Upper lobe of right lung (tissue), 1 donor: Measurements from ENCODE around the gene LGALS3BP. TPM values are rescaled to one million over a fixed set of nuclear protein-coding genes. Genes with fewer than 3 reads are reported as not detected.
A peak's percentile ranks its signal among the peaks of the same experiment; 100 is the strongest.

ENCODE experiments used
- ATAC-seq: fragments of 200-7000 bp; cut with Tn5 transposase; one replicate; pipeline ENCODE4 v1.9.1; 2020; ENCODE audit warnings: mild to moderate bottlenecking, moderate library complexity
- DNase-seq: peaks from one replicate; pipeline ENCODE4 v3.0.0-alpha.2; 2020
- H3K27ac ChIP-seq: fragments of 200-600 bp; one replicate; pipeline ENCODE4 v1.8.0; 2022
- H3K27me3 ChIP-seq: fragments of 200-600 bp; one replicate; pipeline ENCODE4 v1.8.0; 2022; ENCODE audit warnings: mild to moderate bottlenecking
- H3K36me3 ChIP-seq: fragments of 200-600 bp; one replicate; pipeline ENCODE4 v1.8.0; 2022
- H3K4me1 ChIP-seq: fragments of 200-600 bp; one replicate; pipeline ENCODE4 v1.8.0; 2022
- H3K4me3 ChIP-seq: fragments of 200-600 bp; one replicate; pipeline ENCODE4 v1.8.0; 2022; ENCODE audit warnings: mild to moderate bottlenecking
- H3K9me3 ChIP-seq: fragments of 200-600 bp; one replicate; pipeline ENCODE4 v1.8.0; 2022
- intact Hi-C: fragments of 100-400 bp; cut with DNase I; formaldehyde crosslinking; loops from one replicate; pipeline ENCODE4 v1.11.0; 2022
- total RNA-seq: library from RNA; stranded (reverse); fragmentation: NEBNext Ultra II Directional; extraction: Animal tissue kit (Norgen Biotek cat#: 25700); gene quantifications from one replicate; pipeline ENCODE4 v1.2.1, GENCODE V29; 2021
- TF ChIP-seq, protein P1 (sequence below): fragments of 200-600 bp; IDR thresholded peaks from one replicate; pipeline ENCODE4 v1.8.0; 2022; ENCODE audit warnings: antibody characterized with exemption
- donor health status: DM: no; HTN: yes; CAD: no; lungs with severe emphysema.

Gene LGALS3BP
- total RNA-seq, 1 donor from 2014 or later = 405 TPM

GRCh38 chr17:78953356-78954350, 26.1 kb downstream of the LGALS3BP start:
- no peak for ATAC-seq
- DNase-seq = no peak
- intact Hi-C loops = no loop called here
- TF ChIP-seq, protein P1, sequence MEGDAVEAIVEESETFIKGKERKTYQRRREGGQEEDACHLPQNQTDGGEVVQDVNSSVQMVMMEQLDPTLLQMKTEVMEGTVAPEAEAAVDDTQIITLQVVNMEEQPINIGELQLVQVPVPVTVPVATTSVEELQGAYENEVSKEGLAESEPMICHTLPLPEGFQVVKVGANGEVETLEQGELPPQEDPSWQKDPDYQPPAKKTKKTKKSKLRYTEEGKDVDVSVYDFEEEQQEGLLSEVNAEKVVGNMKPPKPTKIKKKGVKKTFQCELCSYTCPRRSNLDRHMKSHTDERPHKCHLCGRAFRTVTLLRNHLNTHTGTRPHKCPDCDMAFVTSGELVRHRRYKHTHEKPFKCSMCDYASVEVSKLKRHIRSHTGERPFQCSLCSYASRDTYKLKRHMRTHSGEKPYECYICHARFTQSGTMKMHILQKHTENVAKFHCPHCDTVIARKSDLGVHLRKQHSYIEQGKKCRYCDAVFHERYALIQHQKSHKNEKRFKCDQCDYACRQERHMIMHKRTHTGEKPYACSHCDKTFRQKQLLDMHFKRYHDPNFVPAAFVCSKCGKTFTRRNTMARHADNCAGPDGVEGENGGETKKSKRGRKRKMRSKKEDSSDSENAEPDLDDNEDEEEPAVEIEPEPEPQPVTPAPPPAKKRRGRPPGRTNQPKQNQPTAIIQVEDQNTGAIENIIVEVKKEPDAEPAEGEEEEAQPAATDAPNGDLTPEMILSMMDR = no peak
- H3K4me1 ChIP-seq = no peaks in the 10 kb centered on the region
- no peaks in the 10 kb centered on the region for H3K36me3 ChIP-seq
- no peak overlapping the region for H3K4me3 ChIP-seq
- H3K9me3 ChIP-seq = no peaks in the 10 kb centered on the region
- H3K27me3 ChIP-seq = no peaks in the 10 kb centered on the region
- H3K27ac ChIP-seq = no peak overlapping the region

- no peak for DNase-seq
- no peak overlapping the region for H3K27ac ChIP-seq
These were observed 27.0 kb downstream of the LGALS3BP start for GRCh38 chr17:78952706-78953105.

GRCh38 chr17:78951967-78952551, 27.7 kb downstream of the LGALS3BP start:
- TF ChIP-seq, protein P1 = no peak
- DNase-seq = no peak
- Histone ChIP-seq H3K4me3 (no peak overlapping the region), H3K9me3 (no peaks in the 10 kb centered on the region), H3K27ac (no peak overlapping the region), H3K4me1 (no peaks in the 10 kb centered on the region), H3K36me3 (no peaks in the 10 kb centered on the region), H3K27me3 (no peaks in the 10 kb centered on the region)
- ATAC-seq = peak; percentile 24
- intact Hi-C loops = no loop called here

More at GRCh38 chr17:78952706-78953105, 27.0 kb downstream of the LGALS3BP start:
- TF ChIP-seq, protein P1 = no peak
- Histone ChIP-seq H3K27me3 (no peaks in the 10 kb centered on the region), H3K36me3 (no peaks in the 10 kb centered on the region), H3K9me3 (no peaks in the 10 kb centered on the region), H3K4me1 (no peaks in the 10 kb centered on the region), H3K4me3 (no peak overlapping the region)
- ATAC-seq = no peak
- intact Hi-C loops = no loop called here

GRCh38 chr17:78950870-78951269, 28.9 kb downstream of the LGALS3BP start:
- intact Hi-C loops = no loop called here
- H3K27ac ChIP-seq = no peak overlapping the region
- no peak overlapping the region for H3K4me3 ChIP-seq
- DNase-seq (no peak), ATAC-seq (no peak)
- no peaks in the 10 kb centered on the region for H3K4me1 ChIP-seq
- TF ChIP-seq, protein P1 = no peak
- no peaks in the 10 kb centered on the region for H3K9me3 ChIP-seq
- no peaks in the 10 kb centered on the region for H3K27me3 ChIP-seq
- H3K36me3 ChIP-seq = no peaks in the 10 kb centered on the region

DNA sequence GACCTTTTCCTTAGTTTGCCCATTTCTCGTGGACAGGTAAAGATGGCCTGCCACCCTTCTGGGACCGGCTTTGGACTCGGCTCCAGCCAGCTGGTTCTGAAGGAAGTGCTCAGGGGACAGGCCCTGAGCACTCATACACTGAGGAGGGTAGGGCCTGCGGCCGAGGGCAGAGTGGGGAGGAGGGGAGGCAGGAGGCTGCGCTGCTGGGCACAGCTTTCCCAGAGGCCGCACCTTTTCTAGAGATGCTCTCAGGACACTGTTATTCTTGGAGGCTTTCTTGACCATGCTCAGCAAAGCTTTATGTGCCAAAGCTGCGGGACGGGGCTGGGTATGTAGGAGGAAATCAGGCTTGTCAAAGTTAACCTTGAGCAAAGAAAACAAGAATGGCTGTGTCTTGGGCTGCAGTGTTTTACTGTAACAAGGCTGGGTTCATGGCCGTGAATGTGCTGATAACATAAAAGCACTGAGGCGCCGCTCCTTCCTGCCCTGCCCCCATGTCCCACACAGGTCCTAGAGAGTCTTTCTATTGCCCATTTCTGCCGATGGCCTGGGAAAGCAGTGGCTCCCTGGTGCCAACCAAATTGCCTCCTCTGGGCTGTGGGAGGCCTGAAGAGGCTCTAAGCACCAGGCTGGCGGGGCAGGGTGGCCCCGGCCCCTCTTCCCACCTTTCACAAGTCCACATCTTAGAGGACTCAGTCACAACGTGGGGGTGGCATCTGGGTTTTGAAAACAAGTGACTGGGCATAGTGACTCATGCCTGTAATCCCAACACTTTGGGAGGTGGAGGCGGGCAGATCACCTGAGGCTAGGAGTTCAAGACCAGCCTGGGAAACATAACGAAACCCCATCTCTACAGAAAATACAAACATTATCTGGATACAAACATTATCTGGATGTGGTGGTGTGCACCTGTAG, 32.2 kb downstream of the LGALS3BP start:
- DNase-seq = no peak
- intact Hi-C loops = no loop called here
- no peak overlapping the region for H3K27ac ChIP-seq

More for the DNA sequence above, 32.2 kb downstream of the LGALS3BP start:
- TF ChIP-seq, protein P1 = no peak
- H3K4me3 ChIP-seq = no peak overlapping the region
- ATAC-seq = peak; percentile 66
- H3K9me3 ChIP-seq = no peaks in the 10 kb centered on the region
- no peaks in the 10 kb centered on the region for H3K27me3 ChIP-seq
- no peaks in the 10 kb centered on the region for H3K36me3 ChIP-seq
- no peaks in the 10 kb centered on the region for H3K4me1 ChIP-seq
